Measurements from ENCODE around the gene BAIAP2. TPM values are rescaled to one million over a fixed set of nuclear protein-coding genes. Genes with fewer than 3 reads are reported as not detected.

Gene BAIAP2
- total and polyA plus RNA-seq, 2 donors from 2014 or later = 44.5 to 45.8 TPM

DNA sequence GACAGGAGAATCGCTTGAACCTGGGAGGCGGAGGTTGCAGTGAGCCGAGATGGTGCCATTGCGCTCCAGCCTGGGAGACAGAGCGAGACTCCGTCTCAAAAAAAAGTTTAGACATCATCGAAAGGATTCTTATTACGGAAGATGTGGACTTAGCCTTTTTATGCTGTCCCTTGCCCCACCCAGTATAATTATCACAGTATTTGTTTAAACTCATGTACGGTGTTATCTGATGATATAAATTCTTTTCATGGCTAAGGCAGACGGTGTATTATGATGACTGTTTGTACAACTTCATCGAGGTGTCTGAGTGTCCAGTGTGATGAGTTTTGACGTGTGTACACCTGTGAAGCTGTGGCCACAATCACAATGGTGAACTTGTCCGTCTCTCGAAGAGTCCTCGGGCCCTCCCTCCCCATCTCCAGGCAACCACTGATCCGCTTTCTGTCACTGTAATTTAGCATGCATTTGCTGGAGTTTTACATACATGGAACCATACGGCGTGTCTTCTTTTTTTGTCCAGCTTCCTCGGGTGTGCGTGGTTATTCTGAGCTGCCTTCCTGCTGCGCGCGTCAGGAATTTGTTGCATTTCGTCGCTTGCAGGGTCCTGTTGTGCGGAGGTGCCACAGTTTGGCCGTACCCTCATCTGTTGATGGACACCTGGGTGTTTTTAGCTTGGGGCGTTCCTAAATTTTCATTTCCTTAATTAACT is 26.2 kb downstream of the BAIAP2 start:
- peaks cover 0 to 9% (median 6%) of the 10 kb centered on the region in 3 donors for H3K36me3 ChIP-seq (ENCODE audit: control insufficient read depth in 2 of 3, insufficient read depth in 3 of 3, low read length in 3 of 3)
- no peak overlapping the region for H3K27ac ChIP-seq (ENCODE audit: low read depth in 2 of 2, low read length in 2 of 2)
- no peak for FAIRE-seq
- H3K27me3 ChIP-seq (ENCODE audit: control insufficient read depth, insufficient read depth, low read length) = no peaks in the 10 kb centered on the region
- intact Hi-C loops (cut with DNase I) = no loop called here
- no peak for DNase-seq
- peaks cover 0 to 27% (median 14%) of the 10 kb centered on the region in 3 donors for H3K4me1 ChIP-seq (ENCODE audit: control insufficient read depth in 2 of 3, insufficient read depth in 2 of 3, low read depth in 1 of 3, low read length in 3 of 3)
- TF ChIP-seq, protein P1, sequence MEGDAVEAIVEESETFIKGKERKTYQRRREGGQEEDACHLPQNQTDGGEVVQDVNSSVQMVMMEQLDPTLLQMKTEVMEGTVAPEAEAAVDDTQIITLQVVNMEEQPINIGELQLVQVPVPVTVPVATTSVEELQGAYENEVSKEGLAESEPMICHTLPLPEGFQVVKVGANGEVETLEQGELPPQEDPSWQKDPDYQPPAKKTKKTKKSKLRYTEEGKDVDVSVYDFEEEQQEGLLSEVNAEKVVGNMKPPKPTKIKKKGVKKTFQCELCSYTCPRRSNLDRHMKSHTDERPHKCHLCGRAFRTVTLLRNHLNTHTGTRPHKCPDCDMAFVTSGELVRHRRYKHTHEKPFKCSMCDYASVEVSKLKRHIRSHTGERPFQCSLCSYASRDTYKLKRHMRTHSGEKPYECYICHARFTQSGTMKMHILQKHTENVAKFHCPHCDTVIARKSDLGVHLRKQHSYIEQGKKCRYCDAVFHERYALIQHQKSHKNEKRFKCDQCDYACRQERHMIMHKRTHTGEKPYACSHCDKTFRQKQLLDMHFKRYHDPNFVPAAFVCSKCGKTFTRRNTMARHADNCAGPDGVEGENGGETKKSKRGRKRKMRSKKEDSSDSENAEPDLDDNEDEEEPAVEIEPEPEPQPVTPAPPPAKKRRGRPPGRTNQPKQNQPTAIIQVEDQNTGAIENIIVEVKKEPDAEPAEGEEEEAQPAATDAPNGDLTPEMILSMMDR (IDR thresholded peaks at IDR 0.05; ENCODE audit: borderline replicate concordance, extremely low read depth, insufficient read depth) = no peak
- no peaks in the 10 kb centered on the region for H3K9me3 ChIP-seq (ENCODE audit: control insufficient read depth in 2 of 3, insufficient read depth in 1 of 3, low read length in 3 of 3)
- H3K4me3 ChIP-seq (ENCODE audit: low read length in 3 of 3) = no peak overlapping the region
- H3K9ac ChIP-seq (ENCODE audit: low read length in 3 of 3) = no peak overlapping the region

- FAIRE-seq = no peak
- H3K36me3 ChIP-seq (ENCODE audit: control insufficient read depth in 2 of 3, insufficient read depth in 3 of 3, low read length in 3 of 3) = peaks cover 0 to 6% (median 6%) of the 10 kb centered on the region in 3 donors
Observed at GRCh38 chr17:81062014-81062780, 27.2 kb downstream of the BAIAP2 start.

GRCh38 chr17:81063106-81064093 is 28.4 kb downstream of the BAIAP2 start:
- H3K4me1 ChIP-seq (ENCODE audit: control insufficient read depth in 2 of 3, insufficient read depth in 2 of 3, low read depth in 1 of 3, low read length in 3 of 3) = peaks cover 0 to 24% (median 8%) of the 10 kb centered on the region in 3 donors
- no peak overlapping the region for H3K27ac ChIP-seq (ENCODE audit: low read depth in 2 of 2, low read length in 2 of 2)
- TF ChIP-seq, protein P1 (IDR thresholded peaks at IDR 0.05; ENCODE audit: borderline replicate concordance, extremely low read depth, insufficient read depth) = no peak
- H3K36me3 ChIP-seq (ENCODE audit: control insufficient read depth in 2 of 3, insufficient read depth in 3 of 3, low read length in 3 of 3) = peaks cover 0 to 2% (median 2%) of the 10 kb centered on the region in 3 donors
- no peak for DNase-seq
- no peak for FAIRE-seq
- H3K27me3 ChIP-seq (ENCODE audit: control insufficient read depth, insufficient read depth, low read length) = no peaks in the 10 kb centered on the region
- H3K4me3 ChIP-seq (ENCODE audit: low read length in 3 of 3) = no peak overlapping the region
- no peaks in the 10 kb centered on the region for H3K9me3 ChIP-seq (ENCODE audit: control insufficient read depth in 2 of 3, insufficient read depth in 1 of 3, low read length in 3 of 3)
- intact Hi-C loops (cut with DNase I) = no loop called here
- H3K9ac ChIP-seq (ENCODE audit: low read length in 3 of 3) = no peak overlapping the region

More at GRCh38 chr17:81062014-81062780, 27.2 kb downstream of the BAIAP2 start:
- H3K9me3 ChIP-seq (ENCODE audit: control insufficient read depth in 2 of 3, insufficient read depth in 1 of 3, low read length in 3 of 3) = no peaks in the 10 kb centered on the region
- peaks cover 0 to 29% (median 11%) of the 10 kb centered on the region in 3 donors for H3K4me1 ChIP-seq (ENCODE audit: control insufficient read depth in 2 of 3, insufficient read depth in 2 of 3, low read depth in 1 of 3, low read length in 3 of 3)
- H3K4me3 ChIP-seq (ENCODE audit: low read length in 3 of 3) = no peak overlapping the region
- intact Hi-C loops (cut with DNase I) = no loop called here
- H3K27ac ChIP-seq (ENCODE audit: low read depth in 2 of 2, low read length in 2 of 2) = no peak overlapping the region
- no peak overlapping the region for H3K9ac ChIP-seq (ENCODE audit: low read length in 3 of 3)
- TF ChIP-seq, protein P1 (IDR thresholded peaks at IDR 0.05; ENCODE audit: borderline replicate concordance, extremely low read depth, insufficient read depth) = no peak
- no peaks in the 10 kb centered on the region for H3K27me3 ChIP-seq (ENCODE audit: control insufficient read depth, insufficient read depth, low read length)
- DNase-seq = no peak

All from kidney (tissue), 14 donors.